ENCODE data around the gene UBE2QL1. TPM values are rescaled to one million over a fixed set of nuclear protein-coding genes. Genes with fewer than 3 reads are reported as not detected.

Gene UBE2QL1
- total RNA-seq, 1 experiment from 2014 or later = not detected

DNA sequence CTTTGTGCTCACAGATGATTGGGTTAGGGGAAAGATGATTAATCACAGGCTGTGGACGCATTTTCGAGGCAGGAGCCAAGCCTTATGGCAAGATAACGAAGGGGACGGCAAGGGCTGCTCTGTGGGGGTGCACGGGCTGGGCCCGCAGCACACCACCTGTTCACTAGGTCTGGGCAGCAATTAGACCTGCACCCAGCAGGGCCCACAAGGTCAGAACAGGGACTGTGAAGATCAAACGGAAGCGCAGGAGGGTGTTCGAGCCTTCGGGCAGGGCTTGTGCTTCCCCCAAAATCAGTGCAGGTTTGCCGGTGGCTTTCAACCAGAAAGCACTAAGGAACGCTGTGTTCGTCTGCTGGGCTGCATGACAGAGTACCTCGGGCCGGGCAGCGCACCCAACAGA lies 73.7 kb downstream of the UBE2QL1 start:
- BruUV-seq (replicated peaks) = no TSS peak

DNA sequence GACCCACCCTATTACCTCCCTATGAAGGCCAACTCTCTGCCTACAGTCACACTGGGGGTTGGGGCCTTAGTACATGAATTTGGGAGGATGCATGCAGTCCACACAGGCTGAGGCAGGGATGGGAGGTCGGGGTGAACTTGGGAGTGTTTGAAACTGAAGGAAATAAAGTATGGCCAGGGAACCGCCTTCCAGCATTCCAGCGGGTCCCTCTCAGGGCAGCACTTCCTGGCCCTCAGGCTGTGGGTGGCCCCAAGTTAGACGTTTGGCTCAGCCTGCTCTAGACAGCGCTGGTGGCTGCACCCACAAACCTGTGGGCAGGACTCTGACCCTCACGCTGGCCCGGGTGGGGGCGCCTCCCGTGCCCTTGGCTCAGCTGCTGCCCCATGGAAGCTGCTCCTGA lies 74.3 kb downstream of the UBE2QL1 start:
- ChIA-PET POLR2A (no interaction called here), CTCF (no interaction called here), RAD21 (ENCODE audit: low non-redundant PET in 1 of 2, low total read pairs in 2 of 2, uncharacterized antibody in 2 of 2, unreplicated experiment in 2 of 2) (no interaction called here)
- Histone ChIP-seq H3K9me3 (ENCODE audit: control insufficient read depth in 1 of 2, insufficient read depth in 1 of 2, low read depth in 1 of 2, low read length in 2 of 2) (no peaks in the 10 kb centered on the region), H3K4me3 (replicated peaks in 1 of 2; ENCODE audit: low read depth in 1 of 2, low read length in 2 of 2) (no peak overlapping the region), H3K4me1 (ENCODE audit: control insufficient read depth in 1 of 2, insufficient read depth in 2 of 2, low read length in 2 of 2) (no peaks in the 10 kb centered on the region), H3K79me2 (ENCODE audit: insufficient read depth, low read length) (no peaks in the 10 kb centered on the region), H3K9me2 (ENCODE audit: insufficient read depth) (no peaks in the 10 kb centered on the region), H3K27ac (ENCODE audit: low read depth, low read length) (no peak overlapping the region), H2AFZ (ENCODE audit: low read depth, low read length, poor library complexity, severe bottlenecking) (no peak overlapping the region), H3K36me3 (ENCODE audit: control insufficient read depth in 1 of 2, insufficient read depth in 2 of 2, low read length in 2 of 2) (no peaks in the 10 kb centered on the region), H4K20me1 (ENCODE audit: insufficient read depth) (no peaks in the 10 kb centered on the region), H3K4me2 (ENCODE audit: low read length) (no peak overlapping the region), H3K9ac (ENCODE audit: low read length) (no peak overlapping the region), H3K27me3 (ENCODE audit: insufficient read depth, low read length) (peaks cover 21% of the 10 kb centered on the region)
- ATAC-seq = no peak
- no peak for DNase-seq (ENCODE audit: low read depth, low spot score)
- intact Hi-C loops (cut with micrococcal nuclease) = no loop called here
- no peak for TF ChIP-seq EZH2 (IDR thresholded peaks at IDR 0.05)
- TF ChIP-seq SRF (IDR thresholded peaks at IDR 0.05; ENCODE audit: low read depth) = no peak
- no peak for TF ChIP-seq POLR2AphosphoS5 (IDR thresholded peaks at IDR 0.05; ENCODE audit: low read depth, low read length)
- TF ChIP-seq ELF1 (IDR thresholded peaks at IDR 0.05; ENCODE audit: borderline replicate concordance, low read depth) = no peak
- no peak for TF ChIP-seq ZFX (IDR thresholded peaks at IDR 0.05)
- no peak for TF ChIP-seq FOSL1 (IDR thresholded peaks at IDR 0.05; ENCODE audit: low read depth)
- TF ChIP-seq POLR2A (IDR thresholded peaks at IDR 0.05; ENCODE audit: borderline replicate concordance, extremely low read depth, insufficient read depth, insufficient read length) = no peak
- TF ChIP-seq, protein P1, sequence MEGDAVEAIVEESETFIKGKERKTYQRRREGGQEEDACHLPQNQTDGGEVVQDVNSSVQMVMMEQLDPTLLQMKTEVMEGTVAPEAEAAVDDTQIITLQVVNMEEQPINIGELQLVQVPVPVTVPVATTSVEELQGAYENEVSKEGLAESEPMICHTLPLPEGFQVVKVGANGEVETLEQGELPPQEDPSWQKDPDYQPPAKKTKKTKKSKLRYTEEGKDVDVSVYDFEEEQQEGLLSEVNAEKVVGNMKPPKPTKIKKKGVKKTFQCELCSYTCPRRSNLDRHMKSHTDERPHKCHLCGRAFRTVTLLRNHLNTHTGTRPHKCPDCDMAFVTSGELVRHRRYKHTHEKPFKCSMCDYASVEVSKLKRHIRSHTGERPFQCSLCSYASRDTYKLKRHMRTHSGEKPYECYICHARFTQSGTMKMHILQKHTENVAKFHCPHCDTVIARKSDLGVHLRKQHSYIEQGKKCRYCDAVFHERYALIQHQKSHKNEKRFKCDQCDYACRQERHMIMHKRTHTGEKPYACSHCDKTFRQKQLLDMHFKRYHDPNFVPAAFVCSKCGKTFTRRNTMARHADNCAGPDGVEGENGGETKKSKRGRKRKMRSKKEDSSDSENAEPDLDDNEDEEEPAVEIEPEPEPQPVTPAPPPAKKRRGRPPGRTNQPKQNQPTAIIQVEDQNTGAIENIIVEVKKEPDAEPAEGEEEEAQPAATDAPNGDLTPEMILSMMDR (IDR thresholded peaks at IDR 0.05 in 2 of 3, conservative IDR thresholded peaks at IDR 0.05 in 1 of 3; ENCODE audit: borderline replicate concordance in 1 of 3, insufficient read depth in 1 of 3, low read depth in 2 of 3, low read length in 2 of 3) = no peak
- TF ChIP-seq, protein P2, sequence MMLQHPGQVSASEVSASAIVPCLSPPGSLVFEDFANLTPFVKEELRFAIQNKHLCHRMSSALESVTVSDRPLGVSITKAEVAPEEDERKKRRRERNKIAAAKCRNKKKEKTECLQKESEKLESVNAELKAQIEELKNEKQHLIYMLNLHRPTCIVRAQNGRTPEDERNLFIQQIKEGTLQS (IDR thresholded peaks at IDR 0.05) = no peak
- no peak for TF ChIP-seq CEBPB (IDR thresholded peaks at IDR 0.05; ENCODE audit: low read depth)
- TF ChIP-seq RAD21 (IDR thresholded peaks at IDR 0.05; ENCODE audit: low read depth) = no peak
- BruUV-seq (replicated peaks) = no TSS peak

More for the DNA sequence above, 73.7 kb downstream of the UBE2QL1 start:
- ChIA-PET RAD21 (ENCODE audit: low non-redundant PET in 1 of 2, low total read pairs in 2 of 2, uncharacterized antibody in 2 of 2, unreplicated experiment in 2 of 2) (no interaction called here), CTCF (no interaction called here), POLR2A (no interaction called here)
- Histone ChIP-seq H3K9ac (ENCODE audit: low read length) (no peak overlapping the region), H3K4me3 (replicated peaks in 1 of 2; ENCODE audit: low read depth in 1 of 2, low read length in 2 of 2) (no peak overlapping the region), H3K9me3 (ENCODE audit: control insufficient read depth in 1 of 2, insufficient read depth in 1 of 2, low read depth in 1 of 2, low read length in 2 of 2) (no peaks in the 10 kb centered on the region), H4K20me1 (ENCODE audit: insufficient read depth) (no peaks in the 10 kb centered on the region), H3K4me1 (ENCODE audit: control insufficient read depth in 1 of 2, insufficient read depth in 2 of 2, low read length in 2 of 2) (no peaks in the 10 kb centered on the region), H3K27ac (ENCODE audit: low read depth, low read length) (no peak overlapping the region), H2AFZ (ENCODE audit: low read depth, low read length, poor library complexity, severe bottlenecking) (no peak overlapping the region), H3K36me3 (ENCODE audit: control insufficient read depth in 1 of 2, insufficient read depth in 2 of 2, low read length in 2 of 2) (no peaks in the 10 kb centered on the region), H3K9me2 (ENCODE audit: insufficient read depth) (no peaks in the 10 kb centered on the region), H3K79me2 (ENCODE audit: insufficient read depth, low read length) (no peaks in the 10 kb centered on the region), H3K4me2 (ENCODE audit: low read length) (no peak overlapping the region), H3K27me3 (ENCODE audit: insufficient read depth, low read length) (peaks cover 21% of the 10 kb centered on the region)
- intact Hi-C loops (cut with micrococcal nuclease) = no loop called here
- TF ChIP-seq RAD21 (IDR thresholded peaks at IDR 0.05; ENCODE audit: low read depth) (no peak), EZH2phosphoT487 (IDR thresholded peaks at IDR 0.05; ENCODE audit: borderline replicate concordance) (no peak), JUND (IDR thresholded peaks at IDR 0.05) (no peak)
- ATAC-seq = no peak
- DNase-seq (ENCODE audit: low read depth, low spot score) = no peak

Measured in HCT116 (cell line).